Loucy (cell line): Measurements from ENCODE around the gene PSMD11.

Experiments
- EZH2phosphoT487 ChIP-seq: fragments of 200-600 bp; IDR thresholded peaks from 2 replicates; pipeline ENCODE4 v1.6.1; 2018; ENCODE audit warnings: antibody characterized with exemption, mild to moderate bottlenecking, moderate library complexity, borderline replicate concordance
- TF ChIP-seq, protein P1 (sequence below): fragments of 200-600 bp; sonication (generic); conservative IDR thresholded peaks from 2 replicates; pipeline ENCODE4 v1.5.1; 2014; ENCODE audit warnings: mild to moderate bottlenecking, antibody characterized with exemption, low read length

DNA sequence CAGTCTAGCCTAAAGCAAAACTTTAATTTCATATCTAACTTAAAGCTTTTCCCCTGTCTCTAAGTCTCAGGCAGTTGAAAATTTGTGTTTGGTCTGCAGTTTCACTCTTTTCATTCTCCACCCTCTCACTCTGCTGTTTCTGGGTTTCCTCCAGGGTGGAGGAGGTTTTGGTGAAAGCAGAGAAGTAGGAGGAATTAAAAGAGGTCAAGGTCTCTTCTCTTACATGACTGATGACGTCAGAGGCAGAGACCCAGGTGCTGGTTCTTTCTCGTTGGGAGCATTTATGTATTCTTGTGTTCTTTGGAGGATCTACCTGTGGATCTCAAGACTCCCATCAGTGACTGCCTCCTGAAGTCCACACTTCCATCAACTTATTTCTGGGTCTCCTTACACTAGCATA, 2.4 kb upstream of the PSMD11 start:
- TF ChIP-seq, protein P1, sequence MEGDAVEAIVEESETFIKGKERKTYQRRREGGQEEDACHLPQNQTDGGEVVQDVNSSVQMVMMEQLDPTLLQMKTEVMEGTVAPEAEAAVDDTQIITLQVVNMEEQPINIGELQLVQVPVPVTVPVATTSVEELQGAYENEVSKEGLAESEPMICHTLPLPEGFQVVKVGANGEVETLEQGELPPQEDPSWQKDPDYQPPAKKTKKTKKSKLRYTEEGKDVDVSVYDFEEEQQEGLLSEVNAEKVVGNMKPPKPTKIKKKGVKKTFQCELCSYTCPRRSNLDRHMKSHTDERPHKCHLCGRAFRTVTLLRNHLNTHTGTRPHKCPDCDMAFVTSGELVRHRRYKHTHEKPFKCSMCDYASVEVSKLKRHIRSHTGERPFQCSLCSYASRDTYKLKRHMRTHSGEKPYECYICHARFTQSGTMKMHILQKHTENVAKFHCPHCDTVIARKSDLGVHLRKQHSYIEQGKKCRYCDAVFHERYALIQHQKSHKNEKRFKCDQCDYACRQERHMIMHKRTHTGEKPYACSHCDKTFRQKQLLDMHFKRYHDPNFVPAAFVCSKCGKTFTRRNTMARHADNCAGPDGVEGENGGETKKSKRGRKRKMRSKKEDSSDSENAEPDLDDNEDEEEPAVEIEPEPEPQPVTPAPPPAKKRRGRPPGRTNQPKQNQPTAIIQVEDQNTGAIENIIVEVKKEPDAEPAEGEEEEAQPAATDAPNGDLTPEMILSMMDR = no peak
- no peak for TF ChIP-seq EZH2phosphoT487
